T follicular helper cell (primary cell): Measurements from ENCODE around the gene SFXN5.
A peak's percentile ranks its signal among the peaks of the same experiment; 100 is the strongest.
"Not testable (repeated sequence)": the region's sequence is repeated elsewhere in the genome, so short reads cannot be mapped to it uniquely, and the experiment has no call there.

Experiments
- DNase-seq: peaks from one replicate; pipeline ENCODE4 v3.0.0-alpha.2; 2020; ENCODE audit warnings: low read depth

SFXN5 gene

GRCh38 chr2:72923833-72924352, 147.6 kb downstream of the SFXN5 start:
- no peak for DNase-seq

GRCh38 chr2:72921853-72922252, 149.7 kb downstream of the SFXN5 start:
- DNase-seq: no peak

GRCh38 chr2:72921088-72921851, 150.2 kb downstream of the SFXN5 start:
- no peak for DNase-seq

- no peak for DNase-seq
These were observed 151.0 kb downstream of the SFXN5 start for GRCh38 chr2:72920318-72921087.

GRCh38 chr2:72919414-72920317, 151.8 kb downstream of the SFXN5 start:
- no peak for DNase-seq

- DNase-seq: no peak
These were observed 153.5 kb downstream of the SFXN5 start for GRCh38 chr2:72917877-72918553.

- DNase-seq: peak; percentile 24
These were observed 154.2 kb downstream of the SFXN5 start, which contains the start of gene EMX1 for GRCh38 chr2:72917138-72917876. EMX1 (plus strand) TSS chr2:72917519; CDS start chr2:72917853, 334 bp downstream.

- no peak for DNase-seq
These were observed 154.8 kb downstream of the SFXN5 start for GRCh38 chr2:72916743-72917137.

- peak; percentile 36 for DNase-seq
These were observed 155.4 kb downstream of the SFXN5 start for GRCh38 chr2:72915907-72916742.

GRCh38 chr2:72915320-72915906, 156.1 kb downstream of the SFXN5 start:
- DNase-seq: no peak

- DNase-seq: no peak
These were observed 156.8 kb downstream of the SFXN5 start for GRCh38 chr2:72914589-72915319.

- no peak for DNase-seq
These were observed 157.3 kb downstream of the SFXN5 start for GRCh38 chr2:72914206-72914559.

GRCh38 chr2:72913486-72914205, 157.9 kb downstream of the SFXN5 start:
- no peak for DNase-seq

GRCh38 chr2:72911256-72911655, 160.3 kb downstream of the SFXN5 start:
- DNase-seq: no peak

- no peak for DNase-seq
These were observed 162.8 kb downstream of the SFXN5 start for GRCh38 chr2:72908741-72909140.

GRCh38 chr2:72907369-72907768, 164.1 kb downstream of the SFXN5 start:
- not testable (repeated sequence) for DNase-seq

- no peak for DNase-seq
These were observed 170.1 kb downstream of the SFXN5 start for GRCh38 chr2:72901426-72901825.
